ENCODE results near the gene CCN2.
A peak's percentile ranks its signal among the peaks of the same experiment; 100 is the strongest.

Gene CCN2

GRCh38 chr6:131963063-131963462 is 11.9 kb upstream of the CCN2 start:
- no peak for DNase-seq

- DNase-seq, result no peak
Measured at GRCh38 chr6:131960371-131961133, 9.4 kb upstream of the CCN2 start.

- no peak for DNase-seq
Measured at GRCh38 chr6:131958542-131959470, 7.6 kb upstream of the CCN2 start.

- no peak for DNase-seq
Measured at GRCh38 chr6:131958095-131958494, 6.9 kb upstream of the CCN2 start.

GRCh38 chr6:131955876-131956275 is 4.7 kb upstream of the CCN2 start:
- no peak for DNase-seq

- no peak for DNase-seq
Measured at GRCh38 chr6:131955192-131955591, 4.0 kb upstream of the CCN2 start.

- DNase-seq, result no peak
Measured at GRCh38 chr6:131954775-131955107, 3.6 kb upstream of the CCN2 start.

GRCh38 chr6:131954059-131954774 is 3.0 kb upstream of the CCN2 start:
- DNase-seq, result no peak

GRCh38 chr6:131952886-131953509 is 1.8 kb upstream of the CCN2 start:
- DNase-seq, result no peak

GRCh38 chr6:131951576-131952230 is 531 bp upstream of the CCN2 start:
- DNase-seq, result no peak

- DNase-seq, result peak; percentile 45 to 73 (median 51)
Measured at GRCh38 chr6:131949909-131950766, 1.0 kb downstream of the CCN2 start.

- DNase-seq, result no peak
Measured at GRCh38 chr6:131949620-131949908, 1.6 kb downstream of the CCN2 start.

GRCh38 chr6:131948692-131949619 is 2.2 kb downstream of the CCN2 start:
- no peak for DNase-seq

- no peak for DNase-seq
Measured at GRCh38 chr6:131947986-131948661, 3.0 kb downstream of the CCN2 start.

- DNase-seq, result no peak
Measured at GRCh38 chr6:131946992-131947955, 3.9 kb downstream of the CCN2 start.

GRCh38 chr6:131946404-131946991 is 4.7 kb downstream of the CCN2 start:
- no peak for DNase-seq

GRCh38 chr6:131945971-131946370 is 5.2 kb downstream of the CCN2 start:
- no peak for DNase-seq

Data from suppressor macrophage treated with lipopolysaccharide for 1 hour (primary cell).